Activated T-helper 2 cell treated with anti-CD3 and anti-CD28 coated beads, Interferon-gamma antibody, Interleukin-2, Interleukin-4, amounts not matched to agents 10 μg/mL and 5 μg/mL and 100 μg/mL, durations not matched to agents 14 hours and 24 hours and 36 hours (primary cell): ENCODE results near the gene CEP83. TPM values are rescaled to one million over a fixed set of nuclear protein-coding genes. Genes with fewer than 3 reads are reported as not detected.

Experiments
- DNase-seq: peaks from one replicate; pipeline ENCODE4 v3.0.0; 2021; ENCODE audit warnings: low spot score
- H3K27ac Mint-ChIP-seq: one replicate; pipeline ENCODE4 v1.8.0; 2021; ENCODE audit warnings: mixed read lengths
- H3K27me3 Mint-ChIP-seq: one replicate; pipeline ENCODE4 v1.8.0; 2021; ENCODE audit warnings: low read depth, mixed read lengths
- H3K36me3 Mint-ChIP-seq: one replicate; pipeline ENCODE4 v1.8.0; 2021; ENCODE audit warnings: low read depth, mixed read lengths
- H3K4me1 Mint-ChIP-seq: one replicate; pipeline ENCODE4 v1.8.0; 2021; ENCODE audit warnings: low read depth, mixed read lengths
- H3K4me3 Mint-ChIP-seq: one replicate; pipeline ENCODE4 v1.8.0; 2021; ENCODE audit warnings: low read depth, mild to moderate bottlenecking, moderate library complexity, mixed read lengths
- H3K9me3 Mint-ChIP-seq: one replicate; pipeline ENCODE4 v1.8.0; 2021; ENCODE audit warnings: mixed read lengths
- intact Hi-C: fragments of 100-400 bp; cut with micrococcal nuclease; formaldehyde crosslinking; loops from one replicate; pipeline ENCODE4 v1.15.1; 2023
- total RNA-seq: library from RNA; stranded (reverse); gene quantifications from 2 replicates; pipeline ENCODE4 v1.2.3, GENCODE V29; 2022

Gene CEP83
- total RNA-seq, 1 donor from 2014 or later = 32.4 TPM

GRCh38 chr12:94286583-94287244, 173.0 kb downstream of the CEP83 start:
- peaks cover 51% of the 10 kb centered on the region for H3K36me3 Mint-ChIP-seq
- H3K9me3 Mint-ChIP-seq = no peaks in the 10 kb centered on the region
- intact Hi-C loops = no loop called here
- peaks cover 19% of the 10 kb centered on the region for H3K4me1 Mint-ChIP-seq
- H3K27me3 Mint-ChIP-seq = no peaks in the 10 kb centered on the region
- H3K27ac Mint-ChIP-seq = no peak overlapping the region
- no peak for DNase-seq
- no peak overlapping the region for H3K4me3 Mint-ChIP-seq

GRCh38 chr12:94285943-94286582, 173.6 kb downstream of the CEP83 start:
- H3K9me3 Mint-ChIP-seq = no peaks in the 10 kb centered on the region
- H3K4me1 Mint-ChIP-seq = peaks cover 21% of the 10 kb centered on the region
- H3K27ac Mint-ChIP-seq = no peak overlapping the region
- H3K4me3 Mint-ChIP-seq = no peak overlapping the region
- H3K27me3 Mint-ChIP-seq = no peaks in the 10 kb centered on the region
- H3K36me3 Mint-ChIP-seq = peaks cover 53% of the 10 kb centered on the region
- DNase-seq = no peak
- intact Hi-C loops = no loop called here

- Mint-ChIP-seq H3K27me3 (no peaks in the 10 kb centered on the region), H3K9me3 (no peaks in the 10 kb centered on the region), H3K27ac (no peak overlapping the region), H3K4me3 (no peak overlapping the region), H3K4me1 (peaks cover 21% of the 10 kb centered on the region), H3K36me3 (peaks cover 52% of the 10 kb centered on the region)
- intact Hi-C loops = no loop called here
- DNase-seq = no peak
Observed at GRCh38 chr12:94284859-94285258, 174.8 kb downstream of the CEP83 start.

- peaks cover 21% of the 10 kb centered on the region for H3K4me1 Mint-ChIP-seq
- DNase-seq = no peak
- no peaks in the 10 kb centered on the region for H3K27me3 Mint-ChIP-seq
- H3K36me3 Mint-ChIP-seq = peaks cover 47% of the 10 kb centered on the region
- H3K4me3 Mint-ChIP-seq = no peak overlapping the region
- H3K9me3 Mint-ChIP-seq = no peaks in the 10 kb centered on the region
- no peak overlapping the region for H3K27ac Mint-ChIP-seq
- intact Hi-C loops = no loop called here
Observed at GRCh38 chr12:94284046-94284445, 175.6 kb downstream of the CEP83 start.

GRCh38 chr12:94282675-94283074, 177.0 kb downstream of the CEP83 start:
- Mint-ChIP-seq H3K4me1 (peaks cover 21% of the 10 kb centered on the region), H3K9me3 (no peaks in the 10 kb centered on the region), H3K4me3 (no peak overlapping the region), H3K27ac (peak overlapping the region; percentile 10), H3K36me3 (peaks cover 43% of the 10 kb centered on the region), H3K27me3 (no peaks in the 10 kb centered on the region)
- intact Hi-C loops = no loop called here
- peak; percentile 20 for DNase-seq

- no peak overlapping the region for H3K4me3 Mint-ChIP-seq
- no peak for DNase-seq
Observed at GRCh38 chr12:94280063-94280462, 179.6 kb downstream of the CEP83 start.

GRCh38 chr12:94277426-94278000, 182.2 kb downstream of the CEP83 start:
- Mint-ChIP-seq H3K36me3 (peaks cover 39% of the 10 kb centered on the region), H3K4me1 (peaks cover 10% of the 10 kb centered on the region), H3K9me3 (no peaks in the 10 kb centered on the region), H3K27me3 (no peaks in the 10 kb centered on the region), H3K27ac (no peak overlapping the region), H3K4me3 (no peak overlapping the region)
- DNase-seq = no peak
- intact Hi-C loops = loop anchor here (10.0 kb wide), 1 partner anchor 257 kb away; no protein-coding TSS in a partner anchor

More at GRCh38 chr12:94280063-94280462, 179.6 kb downstream of the CEP83 start:
- Mint-ChIP-seq H3K36me3 (peaks cover 38% of the 10 kb centered on the region), H3K4me1 (peaks cover 21% of the 10 kb centered on the region), H3K9me3 (no peaks in the 10 kb centered on the region), H3K27me3 (no peaks in the 10 kb centered on the region), H3K27ac (no peak overlapping the region)
- intact Hi-C loops = no loop called here

GRCh38 chr12:94276725-94277124, 182.9 kb downstream of the CEP83 start:
- Mint-ChIP-seq H3K27me3 (no peaks in the 10 kb centered on the region), H3K4me3 (no peak overlapping the region), H3K27ac (no peak overlapping the region), H3K36me3 (peaks cover 37% of the 10 kb centered on the region), H3K9me3 (no peaks in the 10 kb centered on the region), H3K4me1 (peaks cover 8% of the 10 kb centered on the region)
- intact Hi-C loops = loop anchor here (10.0 kb wide), 1 partner anchor 258 kb away; no protein-coding TSS in a partner anchor
- no peak for DNase-seq

- Mint-ChIP-seq H3K36me3 (peaks cover 34% of the 10 kb centered on the region), H3K4me1 (peaks cover 33% of the 10 kb centered on the region), H3K4me3 (no peak overlapping the region), H3K27ac (no peak overlapping the region), H3K9me3 (no peaks in the 10 kb centered on the region), H3K27me3 (no peaks in the 10 kb centered on the region)
- DNase-seq = no peak
- intact Hi-C loops = loop anchor here (10.0 kb wide), 1 partner anchor 262 kb away; no protein-coding TSS in a partner anchor
Observed at GRCh38 chr12:94273272-94273671, 186.4 kb downstream of the CEP83 start.

- Mint-ChIP-seq H3K4me1 (peaks cover 41% of the 10 kb centered on the region), H3K4me3 (no peak overlapping the region), H3K9me3 (no peaks in the 10 kb centered on the region), H3K27ac (no peak overlapping the region), H3K27me3 (no peaks in the 10 kb centered on the region), H3K36me3 (peaks cover 42% of the 10 kb centered on the region)
- intact Hi-C loops = loop anchor here (10.0 kb wide), 1 partner anchor 263 kb away; no protein-coding TSS in a partner anchor
- DNase-seq = no peak
Observed at GRCh38 chr12:94272280-94272679, 187.4 kb downstream of the CEP83 start.

- H3K9me3 Mint-ChIP-seq = no peaks in the 10 kb centered on the region
- H3K27me3 Mint-ChIP-seq = no peaks in the 10 kb centered on the region
- peaks cover 51% of the 10 kb centered on the region for H3K36me3 Mint-ChIP-seq
- H3K27ac Mint-ChIP-seq = no peak overlapping the region
- H3K4me1 Mint-ChIP-seq = peaks cover 45% of the 10 kb centered on the region
- intact Hi-C loops = loop anchor here (10.0 kb wide), 1 partner anchor 263 kb away; no protein-coding TSS in a partner anchor
- no peak for DNase-seq
- no peak overlapping the region for H3K4me3 Mint-ChIP-seq
Observed at GRCh38 chr12:94271351-94271750, 188.3 kb downstream of the CEP83 start.

- Mint-ChIP-seq H3K27ac (no peak overlapping the region), H3K36me3 (peaks cover 63% of the 10 kb centered on the region), H3K9me3 (no peaks in the 10 kb centered on the region), H3K27me3 (no peaks in the 10 kb centered on the region), H3K4me3 (no peak overlapping the region), H3K4me1 (peaks cover 47% of the 10 kb centered on the region)
- intact Hi-C loops = loop anchor here (1.0 kb wide), 2 partner anchors 36 to 61 kb away; no protein-coding TSS in a partner anchor
- no peak for DNase-seq
Observed at GRCh38 chr12:94269316-94269999, 190.2 kb downstream of the CEP83 start.
